HL-60 (cell line): ENCODE results near the gene FHL5.

Source experiments
- POLR2AphosphoS5 ChIP-seq: IDR thresholded peaks from 2 replicates; pipeline ENCODE4 v1.6.1; 2012; ENCODE audit warnings: low read depth
- TF ChIP-seq, protein P1 (sequence below): IDR thresholded peaks from one replicate; pipeline ENCODE4 v1.5.1; 2011; ENCODE audit warnings: low read length, control low read depth, inconsistent platforms; ENCODE audit not compliant: insufficient read depth
- TF ChIP-seq, protein P2 (sequence below): IDR thresholded peaks from 2 replicates; pipeline ENCODE4 v1.6.1; 2012; ENCODE audit warnings: low read depth; ENCODE audit not compliant: insufficient replicate concordance

DNA sequence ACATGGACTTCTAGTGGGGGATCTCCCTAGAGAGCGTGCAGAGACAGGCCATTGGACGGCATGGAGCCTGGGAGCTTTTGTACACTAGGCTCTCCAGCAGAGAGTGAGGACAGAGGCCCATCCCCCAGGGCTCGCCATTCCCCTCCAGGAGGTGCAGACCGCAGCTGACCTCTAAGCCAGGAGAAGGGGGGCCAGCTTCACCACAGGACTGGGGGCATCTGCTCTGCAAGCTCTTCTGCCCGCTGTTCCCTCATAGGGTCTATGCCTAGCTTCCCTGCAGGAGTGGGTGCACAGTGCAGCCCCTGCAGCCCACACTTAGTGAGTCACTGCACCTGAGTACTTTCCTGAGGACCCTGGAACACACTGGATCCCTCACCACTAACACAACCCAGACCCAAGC is 94.4 kb downstream of the FHL5 start:
- TF ChIP-seq, protein P1, sequence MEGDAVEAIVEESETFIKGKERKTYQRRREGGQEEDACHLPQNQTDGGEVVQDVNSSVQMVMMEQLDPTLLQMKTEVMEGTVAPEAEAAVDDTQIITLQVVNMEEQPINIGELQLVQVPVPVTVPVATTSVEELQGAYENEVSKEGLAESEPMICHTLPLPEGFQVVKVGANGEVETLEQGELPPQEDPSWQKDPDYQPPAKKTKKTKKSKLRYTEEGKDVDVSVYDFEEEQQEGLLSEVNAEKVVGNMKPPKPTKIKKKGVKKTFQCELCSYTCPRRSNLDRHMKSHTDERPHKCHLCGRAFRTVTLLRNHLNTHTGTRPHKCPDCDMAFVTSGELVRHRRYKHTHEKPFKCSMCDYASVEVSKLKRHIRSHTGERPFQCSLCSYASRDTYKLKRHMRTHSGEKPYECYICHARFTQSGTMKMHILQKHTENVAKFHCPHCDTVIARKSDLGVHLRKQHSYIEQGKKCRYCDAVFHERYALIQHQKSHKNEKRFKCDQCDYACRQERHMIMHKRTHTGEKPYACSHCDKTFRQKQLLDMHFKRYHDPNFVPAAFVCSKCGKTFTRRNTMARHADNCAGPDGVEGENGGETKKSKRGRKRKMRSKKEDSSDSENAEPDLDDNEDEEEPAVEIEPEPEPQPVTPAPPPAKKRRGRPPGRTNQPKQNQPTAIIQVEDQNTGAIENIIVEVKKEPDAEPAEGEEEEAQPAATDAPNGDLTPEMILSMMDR = no peak
- no peak for TF ChIP-seq POLR2AphosphoS5
- TF ChIP-seq, protein P2, sequence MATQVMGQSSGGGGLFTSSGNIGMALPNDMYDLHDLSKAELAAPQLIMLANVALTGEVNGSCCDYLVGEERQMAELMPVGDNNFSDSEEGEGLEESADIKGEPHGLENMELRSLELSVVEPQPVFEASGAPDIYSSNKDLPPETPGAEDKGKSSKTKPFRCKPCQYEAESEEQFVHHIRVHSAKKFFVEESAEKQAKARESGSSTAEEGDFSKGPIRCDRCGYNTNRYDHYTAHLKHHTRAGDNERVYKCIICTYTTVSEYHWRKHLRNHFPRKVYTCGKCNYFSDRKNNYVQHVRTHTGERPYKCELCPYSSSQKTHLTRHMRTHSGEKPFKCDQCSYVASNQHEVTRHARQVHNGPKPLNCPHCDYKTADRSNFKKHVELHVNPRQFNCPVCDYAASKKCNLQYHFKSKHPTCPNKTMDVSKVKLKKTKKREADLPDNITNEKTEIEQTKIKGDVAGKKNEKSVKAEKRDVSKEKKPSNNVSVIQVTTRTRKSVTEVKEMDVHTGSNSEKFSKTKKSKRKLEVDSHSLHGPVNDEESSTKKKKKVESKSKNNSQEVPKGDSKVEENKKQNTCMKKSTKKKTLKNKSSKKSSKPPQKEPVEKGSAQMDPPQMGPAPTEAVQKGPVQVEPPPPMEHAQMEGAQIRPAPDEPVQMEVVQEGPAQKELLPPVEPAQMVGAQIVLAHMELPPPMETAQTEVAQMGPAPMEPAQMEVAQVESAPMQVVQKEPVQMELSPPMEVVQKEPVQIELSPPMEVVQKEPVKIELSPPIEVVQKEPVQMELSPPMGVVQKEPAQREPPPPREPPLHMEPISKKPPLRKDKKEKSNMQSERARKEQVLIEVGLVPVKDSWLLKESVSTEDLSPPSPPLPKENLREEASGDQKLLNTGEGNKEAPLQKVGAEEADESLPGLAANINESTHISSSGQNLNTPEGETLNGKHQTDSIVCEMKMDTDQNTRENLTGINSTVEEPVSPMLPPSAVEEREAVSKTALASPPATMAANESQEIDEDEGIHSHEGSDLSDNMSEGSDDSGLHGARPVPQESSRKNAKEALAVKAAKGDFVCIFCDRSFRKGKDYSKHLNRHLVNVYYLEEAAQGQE = no peak
